Fibroblast of skin of left quadriceps (primary cell): ENCODE results near the gene E2F3.

Source experiments
- DNase-seq, 2 experiments: peaks; one replicate each; pipeline ENCODE4 v3.0.0-alpha.2; 2013; ENCODE audit warnings: low read depth in 2 of 2

The E2F3 gene

GRCh38 chr6:20401205-20402091 is at the start of gene E2F3:
E2F3 (plus strand) TSS chr6:20401879; CDS start chr6:20402233, 354 bp downstream.
- peak; percentile 100 for DNase-seq

DNA sequence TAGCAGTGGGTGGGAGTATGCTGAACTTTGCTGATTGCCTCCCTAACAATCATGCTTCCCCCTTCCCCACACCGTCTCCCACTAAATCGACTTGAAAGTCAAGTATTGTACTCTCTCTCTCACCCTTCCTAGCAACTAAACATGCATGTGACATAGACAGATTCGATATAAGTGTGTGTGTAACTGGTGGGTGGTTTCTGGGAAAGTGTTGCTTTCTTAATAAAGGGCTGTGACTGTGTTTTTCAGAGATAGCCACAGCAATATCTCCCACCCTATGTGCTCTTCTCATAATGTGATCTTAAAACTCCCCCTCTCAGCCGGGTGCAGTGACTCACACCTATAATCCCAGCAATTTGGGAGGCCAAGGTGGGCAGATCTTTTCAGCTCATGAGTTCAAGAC is 49.3 kb upstream of the E2F3 start:
- DNase-seq: no peak

- DNase-seq: no peak
Measured at GRCh38 chr6:20353134-20353533, 48.5 kb upstream of the E2F3 start.

DNA sequence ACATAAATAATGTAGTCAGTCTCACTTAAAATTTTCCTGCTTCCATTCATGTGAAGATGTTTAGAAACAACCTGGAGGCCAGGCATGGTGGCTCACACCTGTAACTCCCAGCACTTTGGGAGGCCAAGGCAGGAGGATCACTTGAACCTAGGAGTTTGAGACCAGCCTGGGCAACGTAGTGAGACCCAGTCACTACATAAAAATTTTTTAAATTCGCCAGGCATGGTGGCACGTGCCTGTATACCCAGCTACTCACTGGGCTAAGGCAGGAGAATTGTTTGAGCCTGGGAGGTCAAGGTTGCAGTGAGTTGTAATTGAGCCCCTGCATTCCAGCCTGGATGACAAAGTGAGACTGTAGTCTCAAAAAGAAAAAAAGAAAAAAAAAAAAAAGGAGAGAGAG is 47.3 kb upstream of the E2F3 start:
- DNase-seq: no peak

DNA sequence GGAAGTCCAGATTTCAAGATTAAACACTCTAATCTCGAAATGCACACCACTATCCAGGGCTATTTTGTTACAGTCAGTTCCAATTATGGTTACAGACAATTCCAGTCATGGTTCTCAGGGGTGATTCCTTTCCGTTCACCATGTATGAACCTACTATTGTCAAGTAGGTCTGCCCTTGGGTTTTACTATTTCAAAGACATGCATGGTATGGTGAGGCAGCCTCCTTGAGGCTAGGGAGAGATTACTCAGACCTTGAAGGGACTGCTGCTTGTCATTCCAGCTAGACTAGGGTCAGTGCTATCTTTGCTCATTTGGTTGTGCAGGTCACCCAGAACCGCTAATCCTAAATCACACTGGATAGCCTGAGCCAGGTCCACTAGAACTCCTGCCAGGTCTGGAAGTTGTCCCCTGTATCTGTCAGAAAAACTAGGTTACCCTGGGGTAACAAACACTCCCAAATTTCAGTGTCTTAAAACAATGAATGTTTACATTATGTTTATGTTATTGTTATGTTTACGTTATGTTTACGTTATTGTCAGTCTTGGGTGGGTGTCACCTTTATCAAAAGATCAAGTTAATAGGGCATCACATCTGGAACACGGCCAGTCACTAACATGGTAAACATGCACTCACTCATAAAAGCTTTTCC is 41.1 kb upstream of the E2F3 start:
- no peak for DNase-seq

- DNase-seq: no peak
Measured at GRCh38 chr6:20362623-20363022, 39.1 kb upstream of the E2F3 start.

GRCh38 chr6:20364327-20364726 is 37.4 kb upstream of the E2F3 start:
- no peak for DNase-seq

DNA sequence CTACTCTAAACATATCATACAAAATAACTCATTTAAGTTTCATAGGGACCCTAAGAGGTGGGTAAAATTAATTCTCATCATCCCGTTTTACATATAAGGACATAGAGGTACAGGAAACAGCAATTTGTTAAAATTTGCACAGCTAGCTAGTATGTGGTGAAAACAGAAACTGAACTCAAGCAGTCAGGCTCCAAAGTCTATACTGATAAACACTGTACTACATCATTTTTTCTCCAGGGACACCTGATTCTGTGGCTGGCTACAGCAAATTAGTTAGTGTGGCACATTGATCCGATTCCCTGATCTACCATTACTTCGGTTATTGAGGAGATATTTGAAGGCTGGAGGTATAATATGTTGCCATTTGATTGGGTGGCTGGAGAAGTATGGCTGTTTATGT is 36.2 kb upstream of the E2F3 start:
- no peak for DNase-seq

DNA sequence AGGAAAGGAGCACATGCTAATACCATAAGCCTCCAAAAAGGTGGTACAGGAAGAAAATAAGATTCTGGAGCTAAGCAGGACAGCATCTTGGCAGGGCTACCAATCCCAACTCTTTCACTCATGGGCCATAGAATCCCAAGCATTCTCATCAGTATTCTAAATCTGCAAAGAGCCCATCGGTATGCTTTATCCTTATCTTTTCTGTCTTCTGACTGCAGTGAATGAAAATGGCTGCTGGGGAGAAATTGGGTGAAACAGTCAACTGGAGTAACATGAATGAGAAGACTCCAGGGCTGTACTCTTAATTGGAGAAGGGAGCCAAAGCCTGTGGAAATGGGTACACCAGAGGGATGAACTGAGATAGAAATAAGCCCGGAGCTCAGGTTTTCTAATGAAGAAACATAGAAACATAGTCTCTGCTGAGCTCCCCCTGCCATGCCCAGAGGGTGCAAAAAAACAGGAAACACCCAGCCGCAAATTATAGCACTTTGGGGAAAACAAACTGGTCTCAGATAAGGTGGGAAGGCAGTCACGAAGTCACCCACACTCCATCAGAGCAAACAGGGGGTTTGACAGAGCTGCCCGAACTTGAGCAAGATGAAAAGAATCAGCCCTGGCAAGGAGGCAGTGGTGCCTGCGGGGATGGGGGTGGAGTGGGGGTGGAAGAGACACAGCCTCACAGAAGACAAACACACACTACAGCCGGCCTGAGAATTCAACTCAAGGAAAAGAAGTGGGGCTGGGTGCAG is 35.4 kb upstream of the E2F3 start:
- no peak for DNase-seq

- no peak for DNase-seq
Measured at GRCh38 chr6:20367743-20368485, 33.8 kb upstream of the E2F3 start.

DNA sequence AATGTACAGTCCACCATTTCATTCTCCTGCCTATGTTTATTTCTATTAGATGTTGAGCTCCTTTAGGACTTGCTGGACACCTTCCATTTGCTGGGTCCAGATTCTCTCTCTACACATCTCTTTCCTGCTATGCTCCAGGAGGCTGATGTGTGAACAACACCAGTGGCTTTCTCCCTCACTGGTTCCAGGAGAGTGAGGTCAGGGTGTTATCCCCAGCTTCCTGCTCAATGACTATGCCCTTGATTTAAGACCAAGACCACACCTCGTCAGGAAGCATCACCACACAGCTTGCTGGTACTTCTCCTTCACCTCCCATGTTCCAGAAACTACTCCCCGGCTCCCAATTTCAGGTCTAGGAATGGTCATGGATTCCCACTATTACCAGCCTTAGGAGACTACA is 31.3 kb upstream of the E2F3 start:
- no peak for DNase-seq

DNA sequence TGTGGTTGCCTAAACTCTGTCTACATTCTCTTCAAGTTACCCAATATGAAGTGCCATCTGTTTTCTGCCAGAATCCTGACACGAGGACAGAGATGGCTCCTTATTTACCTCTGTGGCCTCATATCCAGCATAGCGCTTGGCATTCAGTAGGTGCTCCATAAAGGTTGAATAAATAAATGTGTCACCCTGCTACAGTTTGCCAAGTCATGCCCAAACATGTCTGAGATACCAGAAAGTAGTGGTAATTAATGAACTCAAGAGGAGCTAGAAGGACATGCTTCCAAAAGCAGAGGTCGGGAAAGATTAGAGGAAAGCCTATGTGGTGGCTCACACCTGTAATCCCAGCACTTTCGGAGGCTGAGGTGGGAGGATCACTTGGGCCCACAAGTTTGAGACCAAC is 30.9 kb upstream of the E2F3 start:
- no peak for DNase-seq

- DNase-seq: no peak
Measured at GRCh38 chr6:20375436-20375835, 26.2 kb upstream of the E2F3 start.

DNA sequence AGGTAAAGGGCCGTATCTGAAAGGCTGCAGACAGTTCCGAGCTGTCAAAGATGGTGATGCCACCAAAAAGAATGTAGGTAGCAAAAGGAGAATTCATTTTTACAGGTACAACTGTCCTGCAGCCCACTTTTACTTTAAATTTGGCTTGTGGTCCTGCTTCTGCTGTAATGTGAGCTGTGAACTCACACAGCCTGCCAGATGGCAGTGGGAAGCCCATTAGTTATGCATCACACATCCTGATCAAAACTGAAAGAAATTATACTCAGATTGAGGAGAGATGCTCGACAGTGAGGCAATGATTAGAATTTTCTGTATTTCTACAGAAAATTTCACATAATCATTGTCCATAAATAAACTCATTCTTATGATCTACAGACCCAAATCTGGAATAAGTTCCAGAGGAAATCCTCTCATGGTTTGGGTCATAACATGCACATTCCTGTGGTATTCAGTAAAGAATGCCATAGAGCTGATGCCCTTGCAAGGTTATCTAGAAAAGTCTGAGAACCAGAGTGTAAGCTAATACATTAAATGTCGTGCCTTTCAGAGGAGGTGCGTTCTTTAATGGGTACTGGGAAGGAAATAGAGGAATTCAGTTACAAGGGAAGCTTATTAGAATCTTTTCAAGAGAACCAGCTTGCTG is 23.9 kb upstream of the E2F3 start:
- peak; percentile 76 to 78 for DNase-seq

DNA sequence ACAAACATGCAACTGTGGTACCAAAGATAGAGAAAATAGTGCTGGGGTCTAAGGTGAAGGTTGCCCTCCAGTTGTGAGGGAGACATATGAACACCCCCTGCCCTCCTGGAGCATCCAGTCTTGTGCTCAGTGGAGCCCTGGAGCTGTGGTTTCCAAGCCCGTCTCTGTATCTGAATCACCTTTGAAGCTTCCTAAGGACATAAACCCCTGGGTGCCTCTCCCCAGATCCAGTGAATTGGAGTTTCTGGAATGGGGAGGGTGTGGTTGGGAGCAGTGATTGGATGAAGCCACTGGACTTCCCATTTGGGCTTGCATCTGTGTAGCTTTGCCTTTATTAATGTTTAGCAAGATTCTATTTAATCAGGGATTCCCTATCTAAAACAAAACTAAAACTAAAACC is 22.4 kb upstream of the E2F3 start:
- DNase-seq: no peak

- DNase-seq: no peak
Measured at GRCh38 chr6:20386218-20386617, 15.5 kb upstream of the E2F3 start.

- no peak for DNase-seq
Measured at GRCh38 chr6:20389066-20389465, 12.6 kb upstream of the E2F3 start.

DNA sequence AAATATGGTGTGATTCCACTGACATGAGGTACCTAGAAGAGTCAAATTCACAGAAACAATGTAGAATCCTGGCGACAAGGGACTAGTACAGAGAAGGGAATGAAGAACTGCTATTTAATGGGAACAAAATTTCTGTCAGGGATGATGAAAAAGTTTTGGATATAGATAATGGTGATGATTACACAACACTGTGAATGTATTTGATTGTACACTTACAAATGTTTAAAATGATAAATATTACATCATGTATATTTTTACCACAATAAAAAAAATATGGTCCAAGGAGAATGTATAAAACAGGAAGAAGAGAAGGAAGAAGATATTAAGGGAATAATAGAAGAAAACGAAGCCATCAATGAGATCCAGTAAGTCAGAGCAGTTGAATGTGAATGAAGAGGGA is 8.4 kb upstream of the E2F3 start:
- DNase-seq: no peak

DNA sequence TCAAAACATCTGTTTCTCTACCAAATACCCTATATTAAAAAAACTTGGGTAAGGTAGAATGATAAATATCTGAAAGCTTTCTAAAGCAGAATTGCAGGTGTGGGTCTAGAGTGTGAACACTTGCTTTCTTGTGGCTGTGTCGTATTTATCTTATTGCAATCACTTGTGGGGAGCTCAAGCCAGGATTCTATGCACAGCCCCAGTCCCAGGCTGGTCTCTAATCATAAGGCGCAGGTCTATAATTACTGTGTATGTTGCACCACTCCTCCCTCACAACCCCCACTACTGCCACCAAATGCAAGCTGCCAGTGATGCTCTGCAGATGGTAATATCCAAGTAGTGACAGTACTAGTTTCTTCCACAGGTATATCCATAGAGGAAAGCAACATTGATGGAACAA is 2.2 kb upstream of the E2F3 start:
- no peak for DNase-seq

- DNase-seq: no peak
Measured at GRCh38 chr6:20400456-20401204, 1.0 kb upstream of the E2F3 start.

GRCh38 chr6:20402092-20402341 is 338 bp downstream of the E2F3 start:
- no peak for DNase-seq
